ENCODE data around the gene DEDD.

DNA sequence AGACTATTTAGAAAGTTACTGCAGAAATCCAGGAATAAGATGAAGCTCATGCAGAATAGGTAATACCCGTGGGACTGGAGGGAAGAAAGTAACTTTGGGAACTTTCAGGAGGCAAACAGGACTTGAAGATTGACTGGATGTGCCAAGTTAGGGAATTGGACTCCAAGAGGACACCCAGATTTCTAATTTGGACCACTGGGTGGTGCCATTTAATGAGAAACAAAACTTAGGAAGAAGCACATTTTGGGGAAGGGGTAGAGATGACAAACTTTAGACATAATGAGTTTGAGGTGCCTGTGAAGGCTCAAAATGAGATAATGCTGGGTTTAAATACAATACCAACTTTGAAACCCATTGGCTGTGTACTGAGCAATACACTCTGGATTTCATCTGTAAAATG lies 48.2 kb upstream of the DEDD start:
- TF ChIP-seq, protein P1, sequence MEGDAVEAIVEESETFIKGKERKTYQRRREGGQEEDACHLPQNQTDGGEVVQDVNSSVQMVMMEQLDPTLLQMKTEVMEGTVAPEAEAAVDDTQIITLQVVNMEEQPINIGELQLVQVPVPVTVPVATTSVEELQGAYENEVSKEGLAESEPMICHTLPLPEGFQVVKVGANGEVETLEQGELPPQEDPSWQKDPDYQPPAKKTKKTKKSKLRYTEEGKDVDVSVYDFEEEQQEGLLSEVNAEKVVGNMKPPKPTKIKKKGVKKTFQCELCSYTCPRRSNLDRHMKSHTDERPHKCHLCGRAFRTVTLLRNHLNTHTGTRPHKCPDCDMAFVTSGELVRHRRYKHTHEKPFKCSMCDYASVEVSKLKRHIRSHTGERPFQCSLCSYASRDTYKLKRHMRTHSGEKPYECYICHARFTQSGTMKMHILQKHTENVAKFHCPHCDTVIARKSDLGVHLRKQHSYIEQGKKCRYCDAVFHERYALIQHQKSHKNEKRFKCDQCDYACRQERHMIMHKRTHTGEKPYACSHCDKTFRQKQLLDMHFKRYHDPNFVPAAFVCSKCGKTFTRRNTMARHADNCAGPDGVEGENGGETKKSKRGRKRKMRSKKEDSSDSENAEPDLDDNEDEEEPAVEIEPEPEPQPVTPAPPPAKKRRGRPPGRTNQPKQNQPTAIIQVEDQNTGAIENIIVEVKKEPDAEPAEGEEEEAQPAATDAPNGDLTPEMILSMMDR (conservative IDR thresholded peaks at IDR 0.05; ENCODE audit: low read depth, low read length) = peak; percentile 26
- TF ChIP-seq BHLHE40 (IDR thresholded peaks at IDR 0.05; ENCODE audit: low read depth, low read length) (no peak), POLR2A (IDR thresholded peaks at IDR 0.05; ENCODE audit: low read depth, low read length) (no peak), RFX5 (IDR thresholded peaks at IDR 0.05; ENCODE audit: low read depth, low read length) (no peak), RCOR1 (IDR thresholded peaks at IDR 0.05; ENCODE audit: insufficient replicate concordance, low read length) (no peak), CEBPB (IDR thresholded peaks at IDR 0.05; ENCODE audit: low read depth, low read length) (no peak), MAZ (IDR thresholded peaks at IDR 0.05; ENCODE audit: borderline replicate concordance, low read depth, low read length) (no peak), MXI1 (IDR thresholded peaks at IDR 0.05; ENCODE audit: borderline replicate concordance, low read depth, low read length) (no peak), FOS (IDR thresholded peaks at IDR 0.05; ENCODE audit: low read depth, low read length) (no peak), RAD21 (IDR thresholded peaks at IDR 0.05; ENCODE audit: low read length) (peak; percentile 14; the same call in 1 of the 2 replicates)
- TF ChIP-seq, protein P2, sequence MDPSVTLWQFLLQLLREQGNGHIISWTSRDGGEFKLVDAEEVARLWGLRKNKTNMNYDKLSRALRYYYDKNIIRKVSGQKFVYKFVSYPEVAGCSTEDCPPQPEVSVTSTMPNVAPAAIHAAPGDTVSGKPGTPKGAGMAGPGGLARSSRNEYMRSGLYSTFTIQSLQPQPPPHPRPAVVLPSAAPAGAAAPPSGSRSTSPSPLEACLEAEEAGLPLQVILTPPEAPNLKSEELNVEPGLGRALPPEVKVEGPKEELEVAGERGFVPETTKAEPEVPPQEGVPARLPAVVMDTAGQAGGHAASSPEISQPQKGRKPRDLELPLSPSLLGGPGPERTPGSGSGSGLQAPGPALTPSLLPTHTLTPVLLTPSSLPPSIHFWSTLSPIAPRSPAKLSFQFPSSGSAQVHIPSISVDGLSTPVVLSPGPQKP (IDR thresholded peaks at IDR 0.05; ENCODE audit: borderline replicate concordance, low read depth, low read length) = no peak
